Glutamatergic neuron (in vitro differentiated cells): Measurements from ENCODE around the gene PHLPP1. TPM values are rescaled to one million over a fixed set of nuclear protein-coding genes. Genes with fewer than 3 reads are reported as not detected.

ENCODE experiments used
- DNase-seq: peaks from one replicate; pipeline ENCODE4 v3.0.0; 2022
- H3K27ac Mint-ChIP-seq: one replicate; pipeline ENCODE4 v1.8.0; 2020; ENCODE audit warnings: mild to moderate bottlenecking, mixed read lengths, inconsistent platforms; ENCODE audit not compliant: unreplicated experiment
- H3K27me3 Mint-ChIP-seq: one replicate; pipeline ENCODE4 v1.8.0; 2020; ENCODE audit warnings: mild to moderate bottlenecking, moderate library complexity, mixed read lengths, inconsistent platforms; ENCODE audit not compliant: unreplicated experiment
- H3K36me3 Mint-ChIP-seq: one replicate; pipeline ENCODE4 v1.8.0; 2020; ENCODE audit warnings: mild to moderate bottlenecking, mixed read lengths, inconsistent platforms; ENCODE audit not compliant: unreplicated experiment
- H3K4me1 Mint-ChIP-seq: one replicate; pipeline ENCODE4 v1.8.0; 2020; ENCODE audit warnings: mild to moderate bottlenecking, low read depth, mixed read lengths, inconsistent platforms; ENCODE audit not compliant: unreplicated experiment
- H3K4me3 Mint-ChIP-seq: one replicate; pipeline ENCODE4 v1.8.0; 2020; ENCODE audit warnings: mild to moderate bottlenecking, mixed read lengths, inconsistent platforms; ENCODE audit not compliant: unreplicated experiment
- H3K9me3 Mint-ChIP-seq: one replicate; pipeline ENCODE4 v1.8.0; 2020; ENCODE audit warnings: mild to moderate bottlenecking, moderate library complexity, mixed read lengths, inconsistent platforms; ENCODE audit not compliant: unreplicated experiment
- total RNA-seq: library from RNA; stranded (reverse); fragmentation: NEBNext Ultra II Directional; extraction: Animal tissue kit (Norgen Biotek cat#: 25700); gene quantifications from one replicate; pipeline ENCODE4 v1.2.1, GENCODE V29; 2021; ENCODE audit not compliant: unreplicated experiment
- TF ChIP-seq, protein P1 (sequence below): fragments of 200-600 bp; sonication (generic); IDR thresholded peaks from one replicate; pipeline ENCODE4 v1.5.0; 2021; ENCODE audit not compliant: partially characterized antibody, unreplicated experiment

The PHLPP1 gene
- total RNA-seq, 1 donor from 2014 or later = 14.0 TPM

GRCh38 chr18:62757399-62758010, 42.2 kb downstream of the PHLPP1 start:
- no peak for DNase-seq
- H3K27me3 Mint-ChIP-seq = peaks cover 3% of the 10 kb centered on the region
- H3K9me3 Mint-ChIP-seq = no peaks in the 10 kb centered on the region
- TF ChIP-seq, protein P1, sequence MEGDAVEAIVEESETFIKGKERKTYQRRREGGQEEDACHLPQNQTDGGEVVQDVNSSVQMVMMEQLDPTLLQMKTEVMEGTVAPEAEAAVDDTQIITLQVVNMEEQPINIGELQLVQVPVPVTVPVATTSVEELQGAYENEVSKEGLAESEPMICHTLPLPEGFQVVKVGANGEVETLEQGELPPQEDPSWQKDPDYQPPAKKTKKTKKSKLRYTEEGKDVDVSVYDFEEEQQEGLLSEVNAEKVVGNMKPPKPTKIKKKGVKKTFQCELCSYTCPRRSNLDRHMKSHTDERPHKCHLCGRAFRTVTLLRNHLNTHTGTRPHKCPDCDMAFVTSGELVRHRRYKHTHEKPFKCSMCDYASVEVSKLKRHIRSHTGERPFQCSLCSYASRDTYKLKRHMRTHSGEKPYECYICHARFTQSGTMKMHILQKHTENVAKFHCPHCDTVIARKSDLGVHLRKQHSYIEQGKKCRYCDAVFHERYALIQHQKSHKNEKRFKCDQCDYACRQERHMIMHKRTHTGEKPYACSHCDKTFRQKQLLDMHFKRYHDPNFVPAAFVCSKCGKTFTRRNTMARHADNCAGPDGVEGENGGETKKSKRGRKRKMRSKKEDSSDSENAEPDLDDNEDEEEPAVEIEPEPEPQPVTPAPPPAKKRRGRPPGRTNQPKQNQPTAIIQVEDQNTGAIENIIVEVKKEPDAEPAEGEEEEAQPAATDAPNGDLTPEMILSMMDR = no peak
- H3K27ac Mint-ChIP-seq = no peak overlapping the region
- peaks cover 32% of the 10 kb centered on the region for H3K4me1 Mint-ChIP-seq
- H3K36me3 Mint-ChIP-seq = no peaks in the 10 kb centered on the region
- no peak overlapping the region for H3K4me3 Mint-ChIP-seq

GRCh38 chr18:62758591-62758990, 43.2 kb downstream of the PHLPP1 start:
- Mint-ChIP-seq H3K9me3 (no peaks in the 10 kb centered on the region), H3K27ac (no peak overlapping the region), H3K4me1 (peaks cover 29% of the 10 kb centered on the region), H3K27me3 (peaks cover 3% of the 10 kb centered on the region), H3K4me3 (no peak overlapping the region), H3K36me3 (no peaks in the 10 kb centered on the region)
- TF ChIP-seq, protein P1 = no peak
- DNase-seq = no peak

GRCh38 chr18:62759704-62760402, 44.5 kb downstream of the PHLPP1 start:
- TF ChIP-seq, protein P1 = no peak
- no peak for DNase-seq
- peaks cover 3% of the 10 kb centered on the region for H3K27me3 Mint-ChIP-seq
- H3K27ac Mint-ChIP-seq = peak overlapping the region; percentile 74
- H3K4me1 Mint-ChIP-seq = peaks cover 23% of the 10 kb centered on the region
- no peaks in the 10 kb centered on the region for H3K9me3 Mint-ChIP-seq
- no peak overlapping the region for H3K4me3 Mint-ChIP-seq
- no peaks in the 10 kb centered on the region for H3K36me3 Mint-ChIP-seq

GRCh38 chr18:62760403-62760734, 45.0 kb downstream of the PHLPP1 start:
- Mint-ChIP-seq H3K4me1 (peaks cover 23% of the 10 kb centered on the region), H3K27me3 (peaks cover 3% of the 10 kb centered on the region), H3K4me3 (no peak overlapping the region), H3K36me3 (no peaks in the 10 kb centered on the region), H3K9me3 (no peaks in the 10 kb centered on the region), H3K27ac (peak overlapping the region; percentile 74)
- TF ChIP-seq, protein P1 = no peak
- no peak for DNase-seq

DNA sequence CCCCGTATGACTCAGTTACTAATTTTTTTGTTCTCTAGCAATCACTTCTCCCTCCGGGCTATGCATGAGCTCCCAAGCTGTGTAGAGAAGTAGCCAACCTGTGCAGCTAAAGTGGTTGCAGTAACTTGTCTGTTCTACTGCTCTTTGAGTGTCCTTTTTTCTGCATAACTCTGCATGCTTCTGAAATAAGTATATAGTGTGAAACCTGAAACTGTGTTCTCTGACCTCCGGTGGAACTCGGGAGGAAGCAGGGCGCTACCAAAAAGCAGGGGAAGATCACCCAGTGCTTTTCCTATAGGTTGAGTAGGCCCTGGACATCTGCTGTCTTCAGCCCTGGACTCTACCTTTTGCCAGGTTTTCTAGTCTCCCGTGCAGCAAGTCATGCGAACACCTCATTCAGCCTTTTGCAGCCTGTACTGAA, 47.8 kb downstream of the PHLPP1 start:
- Mint-ChIP-seq H3K9me3 (no peaks in the 10 kb centered on the region), H3K27me3 (peaks cover 3% of the 10 kb centered on the region), H3K4me1 (peaks cover 22% of the 10 kb centered on the region), H3K27ac (peak overlapping the region; percentile 37), H3K36me3 (no peaks in the 10 kb centered on the region), H3K4me3 (no peak overlapping the region)
- no peak for DNase-seq
- TF ChIP-seq, protein P1 = no peak
